Measurements from ENCODE around the gene F2R. TPM values are rescaled to one million over a fixed set of nuclear protein-coding genes. Genes with fewer than 3 reads are reported as not detected.

The F2R gene
- 10 to 100 TPM; 33.8 to 48.6 (median 45.7) TPM for total RNA-seq

- Histone ChIP-seq H3K4me1 (peaks cover 36% of the 10 kb centered on the region), H3K9me3 (no peaks in the 10 kb centered on the region), H3K27ac (peak within 1 kb of the TSS; percentile 80), H3K4me3 (peak within 1 kb of the TSS; percentile 81), H3K27me3 (no peaks in the 10 kb centered on the region), H3K36me3 (no peaks in the 10 kb centered on the region)
- WGBS: under 1% methylated on average over 47 of the region's 82 CpGs
- TF ChIP-seq CTCF (IDR thresholded peaks at IDR 0.05) (peak in 1 of 2 donors; percentile 71), POLR2AphosphoS5 (IDR thresholded peaks at IDR 0.05) (no peak)
- DNase-seq (ENCODE audit: low spot score in 2 of 2): peak in 1 of 2 donors; percentile 76
Measured at GRCh38 chr5:76715736-76716455, at the start of gene F2R. Gene F2R, plus strand, starts transcription at chr5:76716126. Its CDS starts 182 bp downstream, at chr5:76716308.

- no peak for DNase-seq (ENCODE audit: low spot score in 2 of 2)
- H3K4me3 ChIP-seq: no peak overlapping the region
- TF ChIP-seq POLR2AphosphoS5 (IDR thresholded peaks at IDR 0.05): no peak
- no peak for TF ChIP-seq POLR2A (IDR thresholded peaks at IDR 0.05)
- TF ChIP-seq CTCF (IDR thresholded peaks at IDR 0.05): no peak
- TF ChIP-seq EP300 (IDR thresholded peaks at IDR 0.05): no peak
- no peaks in the 10 kb centered on the region for H3K9me3 ChIP-seq
- no peaks in the 10 kb centered on the region for H3K27me3 ChIP-seq
- H3K36me3 ChIP-seq: no peaks in the 10 kb centered on the region
- WGBS: 93% methylated on average over 2 of the region's 2 CpGs
- no peak overlapping the region for H3K27ac ChIP-seq
- no peaks in the 10 kb centered on the region for H3K4me1 ChIP-seq
Measured at GRCh38 chr5:76667495-76667894, 48.4 kb upstream of the F2R start.

GRCh38 chr5:76669245-76669644, 46.7 kb upstream of the F2R start:
- no peaks in the 10 kb centered on the region for H3K36me3 ChIP-seq
- WGBS: 93% methylated on average over 5 of the region's 5 CpGs
- no peak for TF ChIP-seq POLR2AphosphoS5 (IDR thresholded peaks at IDR 0.05)
- TF ChIP-seq EP300 (IDR thresholded peaks at IDR 0.05): no peak
- no peak for TF ChIP-seq CTCF (IDR thresholded peaks at IDR 0.05)
- TF ChIP-seq POLR2A (IDR thresholded peaks at IDR 0.05): no peak
- H3K27me3 ChIP-seq: no peaks in the 10 kb centered on the region
- H3K9me3 ChIP-seq: no peaks in the 10 kb centered on the region
- no peak for DNase-seq (ENCODE audit: low spot score in 2 of 2)
- no peak overlapping the region for H3K27ac ChIP-seq
- no peak overlapping the region for H3K4me3 ChIP-seq
- H3K4me1 ChIP-seq: no peaks in the 10 kb centered on the region

GRCh38 chr5:76670508-76670907, 45.4 kb upstream of the F2R start:
- no peak overlapping the region for H3K4me3 ChIP-seq
- H3K9me3 ChIP-seq: no peaks in the 10 kb centered on the region
- H3K36me3 ChIP-seq: peaks cover 4% of the 10 kb centered on the region
- H3K27ac ChIP-seq: no peak overlapping the region
- DNase-seq (ENCODE audit: low spot score in 2 of 2): no peak
- no peaks in the 10 kb centered on the region for H3K27me3 ChIP-seq
- no peak for TF ChIP-seq POLR2AphosphoS5 (IDR thresholded peaks at IDR 0.05)
- no peak for TF ChIP-seq POLR2A (IDR thresholded peaks at IDR 0.05)
- TF ChIP-seq CTCF (IDR thresholded peaks at IDR 0.05): no peak
- no peak for TF ChIP-seq EP300 (IDR thresholded peaks at IDR 0.05)
- WGBS: 89% methylated on average over 3 of the region's 3 CpGs
- no peaks in the 10 kb centered on the region for H3K4me1 ChIP-seq

- Histone ChIP-seq H3K27me3 (no peaks in the 10 kb centered on the region), H3K27ac (no peak overlapping the region), H3K36me3 (peaks cover 4% of the 10 kb centered on the region), H3K4me3 (no peak overlapping the region), H3K4me1 (no peaks in the 10 kb centered on the region), H3K9me3 (no peaks in the 10 kb centered on the region)
- no peak for TF ChIP-seq POLR2AphosphoS5 (IDR thresholded peaks at IDR 0.05)
- no peak for TF ChIP-seq CTCF (IDR thresholded peaks at IDR 0.05)
- TF ChIP-seq POLR2A (IDR thresholded peaks at IDR 0.05): no peak
- no peak for TF ChIP-seq EP300 (IDR thresholded peaks at IDR 0.05)
- no peak for DNase-seq (ENCODE audit: low spot score in 2 of 2)
- WGBS: 77% methylated on average over 2 of the region's 2 CpGs
Measured at GRCh38 chr5:76672242-76672641, 43.7 kb upstream of the F2R start.

Data from suprapubic skin (tissue), 4 donors.